ENCODE results near the gene RBCK1. TPM values are rescaled to one million over a fixed set of nuclear protein-coding genes. Genes with fewer than 3 reads are reported as not detected.

The RBCK1 gene
- total and polyA plus RNA-seq, 9 of the 15 experiments (the other 6 are each of a cell fraction or from before 2014, with no cell fraction given), result 5.9 to 59.3 (median 26.5) TPM

- TF ChIP-seq, protein P1, sequence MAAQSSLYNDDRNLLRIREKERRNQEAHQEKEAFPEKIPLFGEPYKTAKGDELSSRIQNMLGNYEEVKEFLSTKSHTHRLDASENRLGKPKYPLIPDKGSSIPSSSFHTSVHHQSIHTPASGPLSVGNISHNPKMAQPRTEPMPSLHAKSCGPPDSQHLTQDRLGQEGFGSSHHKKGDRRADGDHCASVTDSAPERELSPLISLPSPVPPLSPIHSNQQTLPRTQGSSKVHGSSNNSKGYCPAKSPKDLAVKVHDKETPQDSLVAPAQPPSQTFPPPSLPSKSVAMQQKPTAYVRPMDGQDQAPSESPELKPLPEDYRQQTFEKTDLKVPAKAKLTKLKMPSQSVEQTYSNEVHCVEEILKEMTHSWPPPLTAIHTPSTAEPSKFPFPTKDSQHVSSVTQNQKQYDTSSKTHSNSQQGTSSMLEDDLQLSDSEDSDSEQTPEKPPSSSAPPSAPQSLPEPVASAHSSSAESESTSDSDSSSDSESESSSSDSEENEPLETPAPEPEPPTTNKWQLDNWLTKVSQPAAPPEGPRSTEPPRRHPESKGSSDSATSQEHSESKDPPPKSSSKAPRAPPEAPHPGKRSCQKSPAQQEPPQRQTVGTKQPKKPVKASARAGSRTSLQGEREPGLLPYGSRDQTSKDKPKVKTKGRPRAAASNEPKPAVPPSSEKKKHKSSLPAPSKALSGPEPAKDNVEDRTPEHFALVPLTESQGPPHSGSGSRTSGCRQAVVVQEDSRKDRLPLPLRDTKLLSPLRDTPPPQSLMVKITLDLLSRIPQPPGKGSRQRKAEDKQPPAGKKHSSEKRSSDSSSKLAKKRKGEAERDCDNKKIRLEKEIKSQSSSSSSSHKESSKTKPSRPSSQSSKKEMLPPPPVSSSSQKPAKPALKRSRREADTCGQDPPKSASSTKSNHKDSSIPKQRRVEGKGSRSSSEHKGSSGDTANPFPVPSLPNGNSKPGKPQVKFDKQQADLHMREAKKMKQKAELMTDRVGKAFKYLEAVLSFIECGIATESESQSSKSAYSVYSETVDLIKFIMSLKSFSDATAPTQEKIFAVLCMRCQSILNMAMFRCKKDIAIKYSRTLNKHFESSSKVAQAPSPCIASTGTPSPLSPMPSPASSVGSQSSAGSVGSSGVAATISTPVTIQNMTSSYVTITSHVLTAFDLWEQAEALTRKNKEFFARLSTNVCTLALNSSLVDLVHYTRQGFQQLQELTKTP (IDR thresholded peaks at IDR 0.05; ENCODE audit: low read depth in 1 of 2, partially characterized antibody in 2 of 2), result peak; percentile 70 to 92
- TF ChIP-seq TCF7 (IDR thresholded peaks at IDR 0.05; ENCODE audit: borderline replicate concordance) (no peak), SIN3B (IDR thresholded peaks at IDR 0.05; ENCODE audit: low read depth) (no peak), PKNOX1 (IDR thresholded peaks at IDR 0.05) (peak; percentile 84), KHSRP (IDR thresholded peaks at IDR 0.05) (no peak), ZNF174 (CRISPR knock-in tag; IDR thresholded peaks at IDR 0.05) (no peak), PHTF2 (CRISPR knock-in tag; IDR thresholded peaks at IDR 0.05) (no peak), SPI1 (IDR thresholded peaks at IDR 0.05; ENCODE audit: borderline replicate concordance, low read depth, low read length) (no peak), ZNF263 (CRISPR knock-in tag; IDR thresholded peaks at IDR 0.05; ENCODE audit: borderline replicate concordance) (no peak), ZNF699 (CRISPR knock-in tag; IDR thresholded peaks at IDR 0.05; ENCODE audit: insufficient replicate concordance) (no peak)
- TF ChIP-seq, protein P2, sequence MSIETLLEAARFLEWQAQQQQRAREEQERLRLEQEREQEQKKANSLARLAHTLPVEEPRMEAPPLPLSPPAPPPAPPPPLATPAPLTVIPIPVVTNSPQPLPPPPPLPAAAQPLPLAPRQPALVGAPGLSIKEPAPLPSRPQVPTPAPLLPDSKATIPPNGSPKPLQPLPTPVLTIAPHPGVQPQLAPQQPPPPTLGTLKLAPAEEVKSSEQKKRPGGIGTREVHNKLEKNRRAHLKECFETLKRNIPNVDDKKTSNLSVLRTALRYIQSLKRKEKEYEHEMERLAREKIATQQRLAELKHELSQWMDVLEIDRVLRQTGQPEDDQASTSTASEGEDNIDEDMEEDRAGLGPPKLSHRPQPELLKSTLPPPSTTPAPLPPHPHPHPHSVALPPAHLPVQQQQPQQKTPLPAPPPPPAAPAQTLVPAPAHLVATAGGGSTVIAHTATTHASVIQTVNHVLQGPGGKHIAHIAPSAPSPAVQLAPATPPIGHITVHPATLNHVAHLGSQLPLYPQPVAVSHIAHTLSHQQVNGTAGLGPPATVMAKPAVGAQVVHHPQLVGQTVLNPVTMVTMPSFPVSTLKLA (conservative IDR thresholded peaks at IDR 0.05), result no peak
- TF ChIP-seq, protein P3, sequence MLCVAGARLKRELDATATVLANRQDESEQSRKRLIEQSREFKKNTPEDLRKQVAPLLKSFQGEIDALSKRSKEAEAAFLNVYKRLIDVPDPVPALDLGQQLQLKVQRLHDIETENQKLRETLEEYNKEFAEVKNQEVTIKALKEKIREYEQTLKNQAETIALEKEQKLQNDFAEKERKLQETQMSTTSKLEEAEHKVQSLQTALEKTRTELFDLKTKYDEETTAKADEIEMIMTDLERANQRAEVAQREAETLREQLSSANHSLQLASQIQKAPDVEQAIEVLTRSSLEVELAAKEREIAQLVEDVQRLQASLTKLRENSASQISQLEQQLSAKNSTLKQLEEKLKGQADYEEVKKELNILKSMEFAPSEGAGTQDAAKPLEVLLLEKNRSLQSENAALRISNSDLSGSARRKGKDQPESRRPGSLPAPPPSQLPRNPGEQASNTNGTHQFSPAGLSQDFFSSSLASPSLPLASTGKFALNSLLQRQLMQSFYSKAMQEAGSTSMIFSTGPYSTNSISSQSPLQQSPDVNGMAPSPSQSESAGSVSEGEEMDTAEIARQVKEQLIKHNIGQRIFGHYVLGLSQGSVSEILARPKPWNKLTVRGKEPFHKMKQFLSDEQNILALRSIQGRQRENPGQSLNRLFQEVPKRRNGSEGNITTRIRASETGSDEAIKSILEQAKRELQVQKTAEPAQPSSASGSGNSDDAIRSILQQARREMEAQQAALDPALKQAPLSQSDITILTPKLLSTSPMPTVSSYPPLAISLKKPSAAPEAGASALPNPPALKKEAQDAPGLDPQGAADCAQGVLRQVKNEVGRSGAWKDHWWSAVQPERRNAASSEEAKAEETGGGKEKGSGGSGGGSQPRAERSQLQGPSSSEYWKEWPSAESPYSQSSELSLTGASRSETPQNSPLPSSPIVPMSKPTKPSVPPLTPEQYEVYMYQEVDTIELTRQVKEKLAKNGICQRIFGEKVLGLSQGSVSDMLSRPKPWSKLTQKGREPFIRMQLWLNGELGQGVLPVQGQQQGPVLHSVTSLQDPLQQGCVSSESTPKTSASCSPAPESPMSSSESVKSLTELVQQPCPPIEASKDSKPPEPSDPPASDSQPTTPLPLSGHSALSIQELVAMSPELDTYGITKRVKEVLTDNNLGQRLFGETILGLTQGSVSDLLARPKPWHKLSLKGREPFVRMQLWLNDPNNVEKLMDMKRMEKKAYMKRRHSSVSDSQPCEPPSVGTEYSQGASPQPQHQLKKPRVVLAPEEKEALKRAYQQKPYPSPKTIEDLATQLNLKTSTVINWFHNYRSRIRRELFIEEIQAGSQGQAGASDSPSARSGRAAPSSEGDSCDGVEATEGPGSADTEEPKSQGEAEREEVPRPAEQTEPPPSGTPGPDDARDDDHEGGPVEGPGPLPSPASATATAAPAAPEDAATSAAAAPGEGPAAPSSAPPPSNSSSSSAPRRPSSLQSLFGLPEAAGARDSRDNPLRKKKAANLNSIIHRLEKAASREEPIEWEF (CRISPR knock-in tag; IDR thresholded peaks at IDR 0.05), result no peak
- TF ChIP-seq, protein P4, sequence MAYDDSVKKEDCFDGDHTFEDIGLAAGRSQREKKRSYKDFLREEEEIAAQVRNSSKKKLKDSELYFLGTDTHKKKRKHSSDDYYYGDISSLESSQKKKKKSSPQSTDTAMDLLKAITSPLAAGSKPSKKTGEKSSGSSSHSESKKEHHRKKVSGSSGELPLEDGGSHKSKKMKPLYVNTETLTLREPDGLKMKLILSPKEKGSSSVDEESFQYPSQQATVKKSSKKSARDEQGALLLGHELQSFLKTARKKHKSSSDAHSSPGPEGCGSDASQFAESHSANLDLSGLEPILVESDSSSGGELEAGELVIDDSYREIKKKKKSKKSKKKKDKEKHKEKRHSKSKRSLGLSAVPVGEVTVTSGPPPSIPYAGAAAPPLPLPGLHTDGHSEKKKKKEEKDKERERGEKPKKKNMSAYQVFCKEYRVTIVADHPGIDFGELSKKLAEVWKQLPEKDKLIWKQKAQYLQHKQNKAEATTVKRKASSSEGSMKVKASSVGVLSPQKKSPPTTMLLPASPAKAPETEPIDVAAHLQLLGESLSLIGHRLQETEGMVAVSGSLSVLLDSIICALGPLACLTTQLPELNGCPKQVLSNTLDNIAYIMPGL (CRISPR knock-in tag; IDR thresholded peaks at IDR 0.05), result no peak
These were observed 6.2 kb upstream of the RBCK1 start (continued) for GRCh38 chr20:401682-402495.
